Measurements from ENCODE around the gene ZSWIM4.
"Not testable (repeated sequence)": the region's sequence is repeated elsewhere in the genome, so short reads cannot be mapped to it uniquely, and the experiment has no call there.

ZSWIM4 gene
- total RNA-seq, result 3.1 to 16.9 (median 6.6) reads per million in 9 experiments

- peak; percentile 83 for ATAC-seq (replicated peaks)
- DNase-seq, result peak; percentile 72 to 86 (median 84)
- Mint-ChIP-seq H3K27ac (peak within 1 kb of the TSS; percentile 98 to 99), H3K36me3 (ENCODE audit: insufficient read depth) (peaks cover 23% of the 10 kb centered on the region), H3K4me1 (ENCODE audit: low read depth in 2 of 2) (peaks cover 27 to 29% of the 10 kb centered on the region in 2 donors), H3K4me3 (peak within 1 kb of the TSS; percentile 94 to 99), H3K9me3 (no peaks in the 10 kb centered on the region), H3K27me3 (no peaks in the 10 kb centered on the region)
Measured at GRCh38 chr19:13794757-13795589, at the start of gene ZSWIM4. TSS of gene ZSWIM4 (plus strand) at chr19:13795443. CDS start at chr19:13795649, 206 bp downstream.

DNA sequence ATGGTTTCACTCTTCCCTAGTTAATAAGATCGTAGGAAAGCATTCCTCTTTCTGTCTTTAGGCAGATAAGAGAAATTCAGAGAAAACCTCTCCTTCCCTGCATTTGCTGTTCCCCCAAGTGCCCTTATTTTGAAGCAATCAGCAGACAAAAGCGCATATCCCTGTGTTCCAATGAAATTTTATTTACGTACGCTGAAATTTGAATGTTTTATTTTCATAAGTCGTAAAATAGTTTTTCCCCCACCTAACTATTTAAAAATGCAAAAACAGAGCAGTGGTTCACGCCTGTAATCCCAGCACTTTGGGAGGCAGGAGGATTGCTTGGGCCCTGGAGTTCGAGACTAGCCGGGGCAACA lies 48.2 kb upstream of the ZSWIM4 start:
- H3K27ac Mint-ChIP-seq, result peak overlapping the region; percentile 86 to 89
- peaks cover 22 to 26% of the 10 kb centered on the region in 2 donors for H3K4me1 Mint-ChIP-seq (ENCODE audit: low read depth in 2 of 2)
- H3K36me3 Mint-ChIP-seq (ENCODE audit: insufficient read depth), result peaks cover 14% of the 10 kb centered on the region
- no peaks in the 10 kb centered on the region for H3K9me3 Mint-ChIP-seq
- DNase-seq, result no peak
- ATAC-seq (replicated peaks), result no peak
- H3K27me3 Mint-ChIP-seq, result no peaks in the 10 kb centered on the region
- H3K4me3 Mint-ChIP-seq, result peak overlapping the region; percentile 84 to 89

DNA sequence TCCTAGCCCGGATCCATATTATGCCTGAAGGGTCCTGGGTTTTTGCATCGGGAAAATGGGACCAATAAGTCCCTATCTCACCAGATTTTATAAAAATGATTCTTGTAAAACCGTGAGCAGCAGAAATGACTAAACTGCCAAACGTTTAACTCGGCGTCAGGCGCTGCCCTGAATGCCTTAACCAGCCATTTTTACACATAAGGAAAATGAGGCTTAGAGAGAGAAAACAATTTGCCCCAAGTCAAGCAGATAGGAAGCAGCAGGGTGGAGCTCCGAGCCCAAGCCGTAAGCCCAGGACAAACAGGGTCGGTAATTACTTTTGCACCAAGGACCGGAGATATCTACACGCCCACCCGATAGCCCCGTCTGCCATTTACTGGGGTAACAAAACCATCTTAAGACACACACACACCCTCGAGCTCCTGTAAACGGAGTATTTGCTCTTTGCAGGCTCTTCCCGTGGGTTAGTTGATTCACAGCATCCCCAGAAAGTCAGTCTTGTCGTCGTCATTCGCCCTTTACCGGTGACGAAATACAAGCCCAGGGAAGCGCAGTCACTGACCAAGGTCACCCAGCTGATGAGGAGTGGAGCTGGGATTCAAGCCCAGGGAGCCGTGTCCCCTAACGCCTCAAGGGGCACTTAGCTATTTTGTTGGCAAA lies 46.9 kb upstream of the ZSWIM4 start:
- Mint-ChIP-seq H3K36me3 (ENCODE audit: insufficient read depth) (peaks cover 25% of the 10 kb centered on the region), H3K4me1 (ENCODE audit: low read depth in 2 of 2) (peaks cover 22 to 26% of the 10 kb centered on the region in 2 donors), H3K27me3 (no peaks in the 10 kb centered on the region), H3K9me3 (no peaks in the 10 kb centered on the region), H3K4me3 (peak overlapping the region; percentile 84 to 89), H3K27ac (peak overlapping the region; percentile 86 to 89)
- peak; percentile 11 for ATAC-seq (replicated peaks)
- peak in 1 of 3 experiments; percentile 14 for DNase-seq

- ATAC-seq (replicated peaks) (no peak), DNase-seq (no peak)
- Mint-ChIP-seq H3K4me1 (ENCODE audit: low read depth in 2 of 2) (peaks cover 22 to 23% of the 10 kb centered on the region in 2 donors), H3K9me3 (no peaks in the 10 kb centered on the region), H3K27ac (peak overlapping the region in 1 of 2 donors; percentile 86), H3K36me3 (ENCODE audit: insufficient read depth) (peaks cover 56% of the 10 kb centered on the region), H3K27me3 (no peaks in the 10 kb centered on the region), H3K4me3 (peak overlapping the region in 1 of 2 donors; percentile 26)
Measured at GRCh38 chr19:13751436-13751835, 43.8 kb upstream of the ZSWIM4 start.

GRCh38 chr19:13753622-13754021 lies 41.6 kb upstream of the ZSWIM4 start:
- peaks cover 60% of the 10 kb centered on the region for H3K36me3 Mint-ChIP-seq (ENCODE audit: insufficient read depth)

DNA sequence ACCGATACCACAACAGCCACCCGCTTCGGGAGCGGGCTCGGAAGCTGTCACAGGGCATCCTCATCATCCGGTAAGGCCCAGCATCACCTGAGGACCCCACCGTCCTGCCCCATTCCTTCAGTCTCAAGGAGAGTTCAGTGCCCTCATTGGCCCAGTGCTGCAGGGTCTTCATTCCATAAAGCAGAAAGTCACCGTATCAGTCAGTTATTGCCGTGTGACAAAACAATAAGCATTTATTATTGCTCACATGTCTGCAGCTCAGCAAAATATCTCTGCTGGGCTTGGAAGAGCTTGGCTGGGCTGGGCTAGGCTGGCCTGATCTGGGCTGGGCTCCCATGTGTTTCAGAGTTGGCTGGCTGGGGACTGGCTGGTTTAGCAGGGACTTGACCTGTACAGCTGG lies 39.0 kb upstream of the ZSWIM4 start:
- peak overlapping the region in 1 of 2 donors; percentile 41 for H3K27ac Mint-ChIP-seq
- H3K9me3 Mint-ChIP-seq, result no peaks in the 10 kb centered on the region
- peaks cover 0 to 4% of the 10 kb centered on the region in 2 donors for H3K4me1 Mint-ChIP-seq (ENCODE audit: low read depth in 2 of 2)
- DNase-seq (no peak), ATAC-seq (replicated peaks) (no peak)
- H3K36me3 Mint-ChIP-seq (ENCODE audit: insufficient read depth), result peaks cover 78% of the 10 kb centered on the region
- no peaks in the 10 kb centered on the region for H3K27me3 Mint-ChIP-seq
- no peak overlapping the region for H3K4me3 Mint-ChIP-seq

More at GRCh38 chr19:13753622-13754021, 41.6 kb upstream of the ZSWIM4 start:
- DNase-seq; H3K27me3 Mint-ChIP-seq; H3K9me3 Mint-ChIP-seq; H3K4me3 Mint-ChIP-seq; H3K27ac Mint-ChIP-seq; ATAC-seq (replicated peaks): not testable (repeated sequence)
- peaks cover 12 to 19% of the 10 kb centered on the region in 2 donors for H3K4me1 Mint-ChIP-seq (ENCODE audit: low read depth in 2 of 2)

DNA sequence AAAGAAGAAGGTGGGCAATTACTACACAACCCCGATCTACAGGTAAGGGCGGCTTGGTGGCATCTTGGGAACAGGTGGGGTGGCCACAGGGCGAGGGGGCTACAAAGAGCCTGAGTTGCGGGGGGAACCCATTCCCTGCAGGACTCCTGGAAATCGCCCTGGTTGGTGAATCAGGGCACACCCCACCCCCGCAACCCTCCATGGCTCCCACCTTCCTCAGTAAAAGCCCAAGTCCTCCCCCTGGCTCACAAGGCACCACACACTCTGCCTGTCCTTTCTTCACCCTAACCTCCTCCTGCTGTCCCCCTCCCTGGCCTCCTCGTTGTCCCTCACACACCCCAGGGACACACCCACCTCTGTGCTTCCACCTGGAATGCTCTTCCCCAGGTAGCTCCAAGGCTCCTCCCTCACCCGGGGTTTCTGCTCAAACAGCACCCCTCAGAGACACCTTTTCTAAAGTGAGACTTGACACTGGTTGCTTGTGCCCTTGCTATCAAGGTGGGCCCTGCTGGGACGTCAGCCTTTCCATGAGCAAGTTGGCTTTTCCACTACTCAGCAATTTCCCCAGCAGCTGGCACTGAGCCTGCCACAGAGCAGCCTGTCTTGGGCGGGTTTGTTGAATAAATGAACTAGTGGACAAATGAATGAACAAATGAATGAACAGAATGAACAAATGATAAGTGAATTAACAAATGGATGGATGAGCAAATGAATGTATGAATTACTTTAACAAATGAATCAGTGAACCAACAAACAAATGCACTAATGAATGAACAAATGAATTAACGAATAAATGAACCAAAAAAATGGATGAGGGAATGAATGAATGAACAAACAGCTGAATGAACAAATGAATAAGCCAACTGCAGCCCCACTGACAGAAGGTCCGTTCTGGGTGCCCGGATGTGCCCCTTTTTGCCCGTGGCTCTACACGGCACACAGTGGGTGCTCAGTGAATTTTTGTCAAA lies 37.2 kb upstream of the ZSWIM4 start:
- no peak for ATAC-seq (replicated peaks)
- peaks cover 3 to 4% of the 10 kb centered on the region in 2 donors for H3K4me1 Mint-ChIP-seq (ENCODE audit: low read depth in 2 of 2)
- no peaks in the 10 kb centered on the region for H3K27me3 Mint-ChIP-seq
- H3K4me3 Mint-ChIP-seq, result no peak overlapping the region
- peaks cover 79% of the 10 kb centered on the region for H3K36me3 Mint-ChIP-seq (ENCODE audit: insufficient read depth)
- no peak overlapping the region for H3K27ac Mint-ChIP-seq
- no peak for DNase-seq
- H3K9me3 Mint-ChIP-seq, result no peaks in the 10 kb centered on the region

DNA sequence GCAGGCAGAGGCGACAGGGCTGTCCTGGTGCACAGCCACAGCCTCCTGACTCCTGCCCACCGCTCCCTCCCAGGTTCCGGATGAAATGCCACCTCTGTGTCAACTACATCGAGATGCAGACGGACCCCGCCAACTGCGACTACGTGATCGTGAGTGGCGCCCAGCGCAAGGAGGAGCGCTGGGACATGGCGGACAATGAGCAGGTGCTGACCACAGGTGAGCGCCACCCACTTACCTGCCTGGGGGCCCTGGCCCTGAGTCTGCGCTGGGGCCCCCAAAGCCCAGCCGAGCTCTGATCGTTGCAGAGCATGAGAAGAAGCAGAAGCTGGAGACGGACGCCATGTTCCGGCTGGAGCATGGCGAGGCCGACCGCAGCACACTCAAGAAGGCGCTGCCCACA lies 36.4 kb upstream of the ZSWIM4 start:
- Mint-ChIP-seq H3K9me3 (no peaks in the 10 kb centered on the region), H3K4me3 (no peak overlapping the region), H3K4me1 (ENCODE audit: low read depth in 2 of 2) (peaks cover 4 to 5% of the 10 kb centered on the region in 2 donors), H3K27me3 (no peaks in the 10 kb centered on the region), H3K36me3 (ENCODE audit: insufficient read depth) (peaks cover 72% of the 10 kb centered on the region), H3K27ac (no peak overlapping the region)
- no peak for ATAC-seq (replicated peaks)
- no peak for DNase-seq

DNA sequence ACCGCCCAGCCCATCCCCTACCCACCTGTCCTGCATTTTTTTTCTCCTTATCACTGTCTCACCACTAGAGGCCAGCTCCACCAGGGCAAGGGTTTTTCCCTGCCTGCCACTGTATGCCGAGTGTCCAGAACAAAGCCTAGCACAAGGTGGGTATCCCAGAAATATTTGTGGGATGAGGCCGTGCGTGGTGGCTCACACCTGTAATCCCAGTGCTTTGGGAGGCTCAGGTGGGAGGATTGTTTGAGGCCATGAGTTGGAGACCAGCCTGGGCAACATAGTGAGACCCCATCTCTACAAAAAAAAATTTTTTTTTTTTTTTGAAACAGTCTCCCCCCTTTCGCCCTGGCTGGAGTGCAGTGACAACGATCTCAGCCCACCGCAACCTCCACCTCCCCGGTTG lies 33.8 kb upstream of the ZSWIM4 start:
- no peaks in the 10 kb centered on the region for H3K9me3 Mint-ChIP-seq
- peak overlapping the region in 1 of 2 donors; percentile 62 for H3K27ac Mint-ChIP-seq
- peaks cover 46% of the 10 kb centered on the region for H3K36me3 Mint-ChIP-seq (ENCODE audit: insufficient read depth)
- no peak overlapping the region for H3K4me3 Mint-ChIP-seq
- H3K4me1 Mint-ChIP-seq (ENCODE audit: low read depth in 2 of 2), result peaks cover 10 to 16% of the 10 kb centered on the region in 2 donors
- ATAC-seq (replicated peaks), result no peak
- DNase-seq, result no peak
- H3K27me3 Mint-ChIP-seq, result no peaks in the 10 kb centered on the region

- DNase-seq, result no peak
- H3K9me3 Mint-ChIP-seq, result no peaks in the 10 kb centered on the region
- no peak overlapping the region for H3K27ac Mint-ChIP-seq
- no peak for ATAC-seq (replicated peaks)
- no peak overlapping the region for H3K4me3 Mint-ChIP-seq
- H3K36me3 Mint-ChIP-seq (ENCODE audit: insufficient read depth), result peaks cover 41% of the 10 kb centered on the region
- H3K27me3 Mint-ChIP-seq, result no peaks in the 10 kb centered on the region
- peaks cover 10 to 13% of the 10 kb centered on the region in 2 donors for H3K4me1 Mint-ChIP-seq (ENCODE audit: low read depth in 2 of 2)
Measured at GRCh38 chr19:13762635-13763235, 32.5 kb upstream of the ZSWIM4 start.

DNA sequence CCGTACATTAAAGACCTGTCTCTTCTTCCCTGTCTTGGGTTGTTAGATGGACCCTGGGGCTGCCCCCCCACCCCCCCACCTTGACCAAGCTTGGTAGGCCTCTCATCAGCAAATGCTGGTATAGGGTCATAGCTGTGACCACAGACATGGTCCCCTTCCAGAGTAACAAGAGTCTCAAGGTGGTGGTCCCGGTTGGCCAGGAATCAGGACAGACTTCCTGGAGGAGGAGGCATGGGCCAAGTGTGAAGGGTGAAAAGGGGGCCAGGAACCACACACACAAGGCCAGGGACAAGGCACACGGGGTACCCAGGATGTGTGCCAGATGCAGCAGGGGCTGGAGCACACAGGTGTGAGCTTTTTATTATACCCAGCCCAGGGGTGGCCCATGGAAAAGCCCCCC lies 32.0 kb upstream of the ZSWIM4 start:
- Mint-ChIP-seq H3K4me1 (ENCODE audit: low read depth in 2 of 2) (peaks cover 10 to 13% of the 10 kb centered on the region in 2 donors), H3K36me3 (ENCODE audit: insufficient read depth) (peaks cover 42% of the 10 kb centered on the region), H3K9me3 (no peaks in the 10 kb centered on the region), H3K27ac (peak overlapping the region in 1 of 2 donors; percentile 69), H3K4me3 (peak overlapping the region; percentile 54 to 80), H3K27me3 (no peaks in the 10 kb centered on the region)
- DNase-seq (no peak), ATAC-seq (replicated peaks) (no peak)

- H3K27me3 Mint-ChIP-seq, result no peaks in the 10 kb centered on the region
- no peaks in the 10 kb centered on the region for H3K9me3 Mint-ChIP-seq
- H3K4me3 Mint-ChIP-seq, result peak within 1 kb of the TSS; percentile 80 to 84
- peak; percentile 79 for ATAC-seq (replicated peaks)
- DNase-seq, result peak; percentile 30 to 53 (median 47)
- H3K4me1 Mint-ChIP-seq (ENCODE audit: low read depth in 2 of 2), result peaks cover 10 to 13% of the 10 kb centered on the region in 2 donors
- H3K27ac Mint-ChIP-seq, result peak within 1 kb of the TSS; percentile 87 to 93
- H3K36me3 Mint-ChIP-seq (ENCODE audit: insufficient read depth), result peaks cover 40% of the 10 kb centered on the region
Measured at GRCh38 chr19:13764101-13764807, 31.0 kb upstream of the ZSWIM4 start, which contains the start of gene MRI1. TSS of gene MRI1 (plus strand) at chr19:13764522. CDS start at chr19:13764589, 67 bp downstream.
